GM21737 (cell line): ENCODE measurements around the gene GNG12.
A peak's percentile ranks its signal among the peaks of the same experiment; 100 is the strongest.

Experiments
- ATAC-seq: cut with Tn5 transposase; IDR thresholded peaks from one replicate; pipeline ENCODE4 v1.9.1; 2021; ENCODE audit warnings: mild to moderate bottlenecking, moderate library complexity; ENCODE audit not compliant: unreplicated experiment

The GNG12 gene

DNA sequence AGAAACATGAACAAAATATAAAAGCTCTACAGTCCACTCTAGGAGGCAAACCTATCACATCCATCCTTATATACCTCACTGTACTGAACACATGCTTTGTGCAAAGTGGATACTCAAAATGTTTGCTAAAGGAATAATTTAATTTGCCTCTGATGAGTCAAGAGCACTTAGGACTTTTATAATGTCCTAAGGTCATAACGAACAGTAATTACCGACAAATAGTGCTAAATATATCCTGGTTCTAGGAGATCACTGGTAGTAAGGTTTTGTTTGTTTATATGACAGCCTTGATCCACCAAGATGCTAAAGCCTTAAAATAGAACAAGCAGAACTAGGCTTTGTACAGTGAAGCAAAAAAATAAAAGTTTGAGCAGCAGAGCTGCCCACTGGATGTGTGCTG lies 77.6 kb downstream of the GNG12 start:
- no peak for ATAC-seq

DNA sequence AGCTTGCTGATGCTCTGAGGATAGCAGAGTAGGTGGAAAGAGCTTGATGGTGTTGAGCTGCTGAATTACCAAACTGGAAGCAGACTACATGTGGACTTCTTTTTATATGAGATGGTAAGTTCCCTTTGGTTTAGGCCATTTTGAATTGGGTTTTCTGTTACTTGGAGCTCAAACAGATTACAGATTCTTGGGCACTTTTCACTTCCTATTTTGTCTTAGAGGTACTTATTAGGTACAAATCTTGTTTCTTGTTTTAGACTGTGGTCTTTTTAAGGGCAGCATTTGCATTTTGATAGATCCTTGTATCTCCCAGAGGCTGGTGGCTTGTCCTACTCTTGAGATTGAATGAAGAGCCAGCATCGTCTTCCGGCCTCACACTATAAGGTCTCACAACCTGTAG lies 78.1 kb downstream of the GNG12 start:
- ATAC-seq = no peak

DNA sequence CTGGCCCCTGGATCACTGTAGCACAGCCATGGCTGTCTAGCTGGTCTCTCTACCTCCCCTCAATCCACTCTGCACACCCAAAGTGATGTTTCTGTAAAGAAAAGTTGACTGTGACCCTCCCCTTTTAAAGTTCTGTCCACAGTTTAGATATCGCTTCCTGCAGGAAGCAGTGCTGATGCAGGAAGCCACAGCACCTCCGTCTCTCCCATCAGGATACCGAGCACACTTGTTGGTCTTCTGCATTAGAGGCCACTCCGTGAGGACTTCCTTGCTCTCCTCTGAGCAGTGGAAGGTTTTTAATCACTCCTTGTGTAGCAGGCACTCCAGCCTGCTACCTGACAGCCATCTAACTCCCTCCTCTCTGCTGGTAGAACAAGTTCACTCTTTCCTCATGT lies 78.7 kb downstream of the GNG12 start:
- no peak for ATAC-seq

DNA sequence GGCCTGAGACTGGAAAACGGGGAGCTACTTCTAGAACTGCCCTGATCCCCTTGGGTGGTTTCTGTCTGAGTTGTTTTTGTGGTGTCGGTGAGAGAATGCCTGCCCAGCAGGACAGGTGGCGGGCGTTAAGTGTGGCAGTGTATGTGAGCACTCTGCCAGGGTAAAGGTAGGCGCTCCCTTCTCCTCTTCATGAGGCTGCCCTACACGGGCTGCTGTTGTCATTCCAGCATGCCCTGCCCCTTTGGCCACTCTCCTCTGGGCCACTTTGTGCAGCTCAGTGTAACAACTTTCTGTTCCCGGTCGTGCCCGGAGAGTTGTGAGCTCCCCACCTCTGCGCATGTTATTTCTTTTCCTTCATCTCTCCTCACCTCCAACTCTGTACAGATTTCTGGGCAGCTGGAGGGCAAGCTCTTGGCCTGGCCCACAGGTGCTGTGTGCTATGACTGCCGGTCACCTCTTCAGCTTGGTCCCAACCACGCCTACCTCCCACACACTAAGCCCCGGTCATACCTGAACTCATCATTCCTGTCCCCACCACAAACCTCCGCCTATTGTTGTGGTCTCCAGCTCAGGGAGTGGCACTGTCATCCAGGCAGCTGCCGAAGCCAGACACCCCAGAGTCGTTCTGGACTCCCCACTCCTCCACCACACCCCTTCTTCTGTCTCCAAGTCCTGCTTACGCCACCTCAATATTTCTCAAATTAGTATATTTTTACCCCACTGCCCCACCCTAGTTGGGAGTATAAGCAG lies 79.3 kb downstream of the GNG12 start:
- no peak for ATAC-seq

DNA sequence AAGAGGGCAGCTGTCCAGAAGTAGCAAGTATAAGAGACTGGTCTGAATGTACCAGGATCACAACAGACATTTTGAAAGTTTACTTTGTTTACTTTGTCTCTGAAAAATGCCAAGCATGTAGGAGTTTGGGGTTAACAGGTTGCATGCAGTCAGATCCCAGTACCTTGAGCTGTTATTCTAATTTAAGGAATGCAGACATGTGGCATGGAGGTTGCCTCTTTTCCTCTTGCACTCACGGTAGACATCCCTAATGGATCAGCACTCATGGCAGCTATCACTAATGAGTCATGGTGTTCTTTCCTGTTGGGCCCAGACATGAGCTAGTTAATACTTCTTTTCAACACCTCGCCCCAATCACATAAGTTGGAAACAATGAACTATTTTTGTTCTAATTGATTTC lies 81.0 kb downstream of the GNG12 start:
- no peak for ATAC-seq

DNA sequence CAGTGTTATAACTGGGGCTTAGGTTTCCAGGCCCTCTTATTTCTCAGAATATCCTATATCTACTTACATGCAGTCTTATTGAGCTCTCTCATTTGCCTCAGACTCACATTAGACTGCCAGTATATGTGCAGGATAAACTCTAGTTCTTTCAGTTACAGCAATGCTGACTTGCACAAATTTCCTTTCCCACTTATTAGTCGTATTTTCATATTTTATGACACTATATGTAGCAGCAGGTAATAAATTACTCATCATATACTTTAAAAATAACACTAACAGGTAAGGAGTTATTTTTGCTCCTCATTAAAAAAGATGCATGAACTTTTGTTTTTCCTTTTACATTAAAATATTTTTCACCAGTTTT lies 82.6 kb downstream of the GNG12 start:
- ATAC-seq = no peak

DNA sequence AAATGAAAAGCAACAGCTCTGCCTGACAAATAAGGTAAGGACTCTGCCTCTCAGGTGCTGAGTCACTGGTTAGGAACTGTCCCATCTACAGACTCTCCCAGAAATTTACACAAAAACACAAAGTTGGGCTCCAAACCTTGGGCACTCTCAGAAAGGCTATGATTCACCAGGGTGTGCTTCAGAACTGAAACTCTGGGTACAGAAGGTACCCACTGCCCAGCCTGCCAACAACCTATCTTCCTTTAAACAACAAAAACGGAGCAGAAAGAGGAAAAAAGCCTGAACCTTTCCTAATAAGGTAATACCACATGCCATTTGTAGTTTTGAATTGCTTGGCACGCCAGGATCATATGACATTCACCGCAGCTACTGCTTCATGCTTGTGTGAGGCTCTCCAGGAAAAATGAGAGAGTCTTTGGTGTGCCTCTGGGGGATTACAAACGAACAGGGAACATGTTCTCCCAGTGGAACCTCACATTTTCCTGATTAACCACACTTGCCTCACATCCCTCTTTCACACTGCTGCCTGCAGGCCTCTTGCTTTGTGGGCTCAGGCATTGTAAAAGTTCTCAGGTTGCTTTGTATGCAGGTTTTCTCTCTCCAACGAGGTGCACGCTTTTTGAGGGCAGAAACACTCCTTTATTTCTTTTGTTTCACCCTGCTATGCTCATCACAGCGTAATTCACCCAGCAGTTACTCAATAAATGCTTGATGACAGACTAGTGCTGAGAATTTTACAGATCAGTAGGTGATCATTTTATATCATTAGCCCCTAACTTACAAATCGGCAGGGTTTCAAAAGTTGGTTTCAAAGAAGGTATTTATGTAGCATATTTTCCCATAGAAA lies 83.2 kb downstream of the GNG12 start:
- ATAC-seq = no peak

DNA sequence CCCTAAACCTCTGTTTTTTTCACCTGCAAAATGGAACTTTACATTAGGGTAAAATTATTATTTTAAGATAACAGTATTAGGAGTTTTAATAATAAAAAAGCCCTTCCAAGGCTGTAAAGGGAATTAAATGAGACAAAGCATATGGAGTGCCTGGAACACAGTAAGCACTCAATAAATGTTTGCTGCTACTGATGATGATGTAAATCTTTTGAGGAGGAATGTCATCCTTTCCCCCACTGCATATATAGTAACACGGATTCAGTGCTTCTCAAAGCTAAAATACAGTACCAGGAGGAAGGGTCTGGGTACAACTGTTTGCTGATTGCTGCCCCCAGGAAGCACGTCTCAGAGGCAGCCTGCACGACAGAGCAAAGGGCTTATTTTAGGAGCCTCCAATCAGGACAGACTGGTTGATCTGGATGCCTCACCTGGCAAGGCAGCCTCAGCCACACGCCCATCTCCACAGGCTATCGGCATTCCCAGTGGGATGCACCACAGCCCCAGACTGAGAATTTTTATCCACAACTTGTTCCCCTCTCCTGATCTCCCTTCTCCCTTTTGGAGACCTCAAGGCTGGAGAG lies 83.9 kb downstream of the GNG12 start:
- ATAC-seq = no peak

DNA sequence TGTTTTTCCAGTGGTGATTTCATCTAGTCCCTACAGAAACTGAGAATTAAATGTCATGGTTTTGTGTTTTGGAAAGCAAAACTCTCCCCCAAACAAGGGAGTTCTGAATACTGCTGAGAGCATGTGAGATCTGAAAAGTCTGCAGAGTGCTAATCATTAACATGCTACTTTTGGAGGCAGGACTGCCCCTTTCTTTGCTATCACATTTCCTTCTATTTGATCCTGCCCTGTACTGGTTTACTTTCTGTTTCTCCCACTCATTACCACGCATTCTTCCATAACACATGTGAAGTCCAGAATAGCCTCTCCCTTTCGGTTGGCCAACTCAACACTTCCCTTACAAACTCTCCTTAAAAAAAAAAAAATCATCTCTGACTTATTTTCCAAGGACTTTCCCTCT lies 84.6 kb downstream of the GNG12 start:
- peak; percentile 90 for ATAC-seq

DNA sequence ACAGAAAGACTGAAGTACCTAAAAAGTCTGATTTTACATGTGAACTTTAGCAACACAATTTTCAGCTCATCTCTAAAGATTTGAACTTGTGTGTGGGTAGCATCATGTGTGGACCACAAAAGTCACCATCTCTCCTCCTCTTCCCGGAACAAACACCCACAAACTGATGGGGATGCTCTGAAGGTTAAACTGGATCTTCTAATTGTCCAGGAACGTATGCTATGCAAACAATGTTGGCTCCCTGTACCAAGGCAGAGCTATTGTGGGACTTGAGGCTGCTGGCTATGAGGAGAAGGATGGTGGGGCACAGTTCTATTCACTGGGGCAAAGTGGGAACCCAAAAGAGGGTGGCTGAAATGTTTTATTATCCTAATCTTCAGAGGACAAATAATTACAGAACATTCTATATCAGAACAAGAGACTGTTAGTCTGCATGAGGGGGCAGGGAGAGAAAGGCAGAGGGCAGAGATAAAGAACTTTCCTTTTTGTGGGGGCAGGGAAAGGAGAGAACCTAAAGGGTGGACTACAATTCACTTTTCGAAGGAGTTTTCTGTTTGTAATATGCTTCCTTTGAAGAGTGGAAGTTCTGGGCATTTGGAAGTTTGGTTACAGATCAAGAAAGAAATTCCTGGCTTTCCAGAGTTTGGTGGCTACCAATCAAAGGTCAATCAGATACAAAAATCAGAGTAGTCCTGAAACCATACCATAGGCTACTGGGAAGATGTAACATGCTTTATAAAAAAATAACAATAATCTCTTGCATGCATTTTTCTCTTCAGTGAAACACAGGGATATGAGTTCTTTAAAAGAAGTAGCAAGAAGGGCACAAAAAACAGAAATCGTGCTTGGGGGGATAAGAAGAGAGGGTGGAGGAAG lies 85.4 kb downstream of the GNG12 start:
- no peak for ATAC-seq

DNA sequence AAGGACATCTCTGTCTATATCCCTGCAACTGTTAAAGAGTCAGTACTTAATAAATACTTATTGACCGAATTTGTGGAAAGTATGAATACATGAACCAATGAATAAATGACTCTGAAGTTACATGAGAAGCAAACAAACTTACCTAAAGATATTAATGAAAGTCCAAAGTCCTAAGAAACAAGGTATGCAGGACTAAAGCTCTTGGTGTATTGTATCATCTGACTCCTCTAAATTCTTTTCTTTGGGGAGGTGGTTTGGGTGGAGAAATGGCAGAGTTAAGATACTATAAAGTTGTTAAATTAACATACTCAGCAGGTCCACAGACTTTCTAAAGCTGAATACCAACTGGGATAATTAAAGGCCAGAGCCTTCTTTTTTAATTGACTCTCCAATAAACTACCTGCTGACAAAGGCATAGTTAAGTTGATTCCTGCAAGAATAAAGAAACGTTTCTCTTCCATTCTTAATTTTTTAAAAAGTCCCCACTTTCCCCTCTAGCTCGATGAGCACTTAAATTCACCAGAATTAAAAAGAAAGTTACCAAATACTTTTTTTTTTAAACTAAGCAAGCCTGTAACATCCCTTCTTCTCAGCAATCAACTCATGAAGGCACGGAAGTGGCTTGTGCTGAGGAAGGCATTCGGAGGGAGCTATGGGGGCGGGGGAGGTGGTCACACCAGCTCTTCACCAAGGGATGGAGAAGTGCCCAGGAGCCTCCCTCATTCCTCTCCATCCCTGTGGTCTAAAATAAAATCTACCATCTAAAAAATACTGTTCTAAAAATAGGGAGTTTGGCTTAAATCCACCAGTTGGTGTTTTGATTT lies 87.2 kb downstream of the GNG12 start:
- no peak for ATAC-seq

DNA sequence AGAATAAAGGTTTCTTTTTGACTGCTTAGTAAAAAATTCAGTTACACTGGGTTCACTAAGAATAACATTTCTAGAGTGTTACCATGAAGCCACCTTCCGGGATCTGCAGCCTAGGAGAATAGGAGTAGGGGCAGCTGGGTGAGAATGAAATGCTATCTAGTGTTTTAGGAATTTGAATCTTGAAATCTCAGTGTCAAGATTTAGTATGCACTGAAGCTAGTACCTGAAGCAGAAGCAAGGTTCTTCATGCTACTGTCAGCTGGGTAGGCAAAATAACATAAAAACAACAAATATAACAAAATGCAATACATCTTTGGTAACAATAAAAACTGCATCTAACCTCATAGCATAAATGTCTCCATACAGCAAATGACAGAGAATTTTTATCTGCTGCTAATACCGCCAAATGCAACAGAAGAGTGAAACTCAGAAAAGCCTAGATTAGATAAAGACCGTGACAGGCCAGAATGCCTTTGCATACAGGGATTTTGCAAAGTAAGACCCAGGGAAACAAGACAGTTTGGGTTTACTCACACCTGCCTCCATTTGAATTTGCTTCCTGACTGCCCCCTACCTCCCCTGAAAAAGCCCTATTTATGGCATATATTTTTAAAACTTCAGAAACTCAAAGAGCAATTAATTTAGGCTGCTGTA lies 90.1 kb downstream of the GNG12 start:
- ATAC-seq = no peak

DNA sequence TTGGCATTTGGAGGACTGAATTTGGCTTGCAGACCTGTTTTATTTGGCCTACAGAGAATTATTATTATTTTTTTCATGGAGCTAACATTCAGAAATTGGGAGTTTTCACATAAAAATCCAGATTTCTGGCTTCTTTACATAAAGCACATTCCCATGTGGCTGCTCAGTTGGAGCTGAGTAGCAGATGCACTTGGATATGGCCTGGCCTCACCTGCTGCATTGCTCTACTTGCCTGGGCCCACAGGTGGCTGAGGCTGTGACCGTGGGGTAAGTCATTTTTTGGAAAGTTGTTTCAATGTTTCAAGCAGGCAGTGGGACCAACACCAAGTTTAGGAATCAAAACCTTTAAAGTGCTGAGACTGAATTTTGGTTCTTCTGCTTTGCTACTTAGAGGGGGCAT lies 91.5 kb downstream of the GNG12 start:
- no peak for ATAC-seq

DNA sequence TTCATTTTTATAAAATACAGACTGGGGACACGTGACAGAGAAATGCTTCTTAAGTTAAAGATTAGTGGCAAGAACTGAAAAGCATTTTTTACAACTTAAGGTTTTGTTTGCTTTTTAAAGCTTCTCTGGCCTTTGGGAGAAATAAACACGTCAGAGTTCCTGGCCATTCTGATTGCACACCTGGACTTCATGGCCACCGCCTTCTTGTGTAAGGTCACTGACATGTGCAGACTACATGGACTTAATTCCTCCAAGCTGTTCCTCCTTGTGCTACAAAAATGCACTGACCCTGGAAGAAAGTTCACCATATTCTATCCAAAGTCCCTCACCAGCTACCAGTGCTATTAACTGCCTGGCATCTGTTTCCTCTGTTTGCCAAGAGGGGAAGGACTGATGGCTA lies 92.1 kb downstream of the GNG12 start:
- ATAC-seq = no peak

DNA sequence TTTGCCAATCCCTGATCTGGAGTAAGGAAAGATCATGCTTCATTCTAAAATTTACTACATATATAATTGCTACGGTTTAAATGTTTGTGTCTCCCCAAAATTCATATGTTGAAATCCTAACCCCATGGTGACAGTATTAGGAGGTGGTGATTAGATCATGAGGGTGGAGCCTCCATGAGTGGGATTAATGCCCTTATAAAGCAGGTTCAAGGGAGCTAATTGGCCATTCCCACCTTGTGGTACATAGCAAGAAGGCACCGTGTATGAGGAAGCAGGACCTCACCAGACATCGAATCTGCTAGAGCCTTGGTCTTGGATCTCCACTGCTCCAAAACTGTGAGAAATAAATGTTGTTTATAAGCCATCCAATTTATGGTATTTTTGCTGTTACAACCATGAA lies 92.7 kb downstream of the GNG12 start:
- no peak for ATAC-seq

DNA sequence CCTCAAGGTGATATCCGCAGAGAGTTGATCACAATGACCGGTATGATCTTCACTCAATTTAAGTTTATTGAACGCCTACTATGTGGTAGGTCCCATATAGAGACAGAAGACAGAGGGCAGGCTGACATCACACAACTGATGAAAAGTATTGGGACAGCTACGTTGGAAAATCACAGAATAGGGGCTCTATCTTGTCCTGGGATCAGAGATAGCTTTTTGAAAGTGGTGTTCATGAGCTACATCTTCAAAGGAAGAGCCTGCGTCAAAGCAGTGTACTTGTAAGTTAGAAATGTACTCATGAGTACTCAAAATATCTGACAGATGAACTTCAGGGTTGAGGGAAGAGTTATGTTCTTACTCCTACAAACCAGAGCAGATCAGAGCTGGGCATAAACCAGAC lies 93.9 kb downstream of the GNG12 start:
- no peak for ATAC-seq

DNA sequence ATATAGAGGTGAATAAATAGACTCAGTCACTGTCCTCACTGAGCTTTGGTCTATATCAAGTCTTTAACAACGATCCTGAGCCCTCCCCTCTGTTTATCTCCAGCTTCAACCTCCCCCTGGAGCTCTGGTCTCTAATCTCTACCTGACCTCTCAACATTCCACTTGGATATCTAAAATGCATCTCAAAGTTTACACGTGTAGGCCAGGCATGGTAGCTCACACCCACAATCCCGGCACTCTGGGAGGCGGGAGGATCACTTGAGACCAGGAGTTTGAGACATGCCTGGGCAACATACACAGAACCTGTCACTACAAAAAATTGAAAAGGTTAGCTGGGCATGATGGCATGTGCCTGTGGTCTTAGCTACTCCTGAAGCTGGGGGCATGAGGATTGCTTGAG lies 94.9 kb downstream of the GNG12 start:
- ATAC-seq = no peak

DNA sequence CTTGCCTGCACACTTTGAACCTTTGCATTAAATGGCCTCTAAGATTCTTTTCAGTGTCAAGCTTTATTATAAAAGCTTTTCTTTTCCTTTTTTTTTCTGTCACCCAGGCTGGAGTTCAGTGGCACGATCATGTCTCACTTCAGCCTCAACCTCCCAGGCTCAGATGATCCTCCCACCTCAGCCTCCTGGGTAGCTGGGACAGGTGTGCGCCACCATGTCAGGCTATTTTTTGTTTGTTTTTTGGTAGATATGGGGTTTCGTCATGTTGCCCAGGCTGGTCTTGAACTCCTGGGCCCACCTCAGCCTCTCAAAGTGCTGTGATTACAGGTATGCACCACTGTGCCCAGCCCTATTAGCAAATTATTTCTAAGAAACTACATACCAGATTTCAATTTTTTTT lies 95.4 kb downstream of the GNG12 start:
- no peak for ATAC-seq

DNA sequence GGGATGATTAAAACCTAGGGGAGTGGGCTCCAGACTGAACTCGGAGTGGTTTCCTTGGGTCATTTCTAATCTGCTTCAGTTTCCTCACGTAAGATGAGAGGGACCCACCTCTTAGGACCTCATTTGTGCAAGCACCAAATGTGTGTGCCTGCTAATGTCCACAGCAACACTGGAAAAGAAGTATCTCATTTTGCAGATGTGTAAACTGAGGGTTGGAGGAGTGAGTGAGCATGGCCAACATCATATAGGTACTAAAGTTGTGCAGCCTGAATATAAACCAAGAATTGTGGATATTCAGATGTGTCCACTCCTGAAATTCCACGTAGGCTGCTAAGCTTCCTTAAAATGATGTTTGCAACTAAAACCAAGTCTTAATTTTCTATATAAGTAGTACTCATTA lies 96.5 kb downstream of the GNG12 start:
- ATAC-seq = no peak
